ENCODE measurements around the gene MICAL2. TPM values are rescaled to one million over a fixed set of nuclear protein-coding genes. Genes with fewer than 3 reads are reported as not detected.

MICAL2 gene
- total RNA-seq, 1 experiment from 2014 or later: 62.9 TPM

- H3K27ac ChIP-seq (ENCODE audit: low read length): no peak overlapping the region
- TF ChIP-seq EZH2 (IDR thresholded peaks at IDR 0.05; ENCODE audit: low read length, unreplicated experiment) (no peak), EZH2phosphoT487 (IDR thresholded peaks at IDR 0.05; ENCODE audit: borderline replicate concordance, low read length) (no peak)
- TF ChIP-seq, protein P1, sequence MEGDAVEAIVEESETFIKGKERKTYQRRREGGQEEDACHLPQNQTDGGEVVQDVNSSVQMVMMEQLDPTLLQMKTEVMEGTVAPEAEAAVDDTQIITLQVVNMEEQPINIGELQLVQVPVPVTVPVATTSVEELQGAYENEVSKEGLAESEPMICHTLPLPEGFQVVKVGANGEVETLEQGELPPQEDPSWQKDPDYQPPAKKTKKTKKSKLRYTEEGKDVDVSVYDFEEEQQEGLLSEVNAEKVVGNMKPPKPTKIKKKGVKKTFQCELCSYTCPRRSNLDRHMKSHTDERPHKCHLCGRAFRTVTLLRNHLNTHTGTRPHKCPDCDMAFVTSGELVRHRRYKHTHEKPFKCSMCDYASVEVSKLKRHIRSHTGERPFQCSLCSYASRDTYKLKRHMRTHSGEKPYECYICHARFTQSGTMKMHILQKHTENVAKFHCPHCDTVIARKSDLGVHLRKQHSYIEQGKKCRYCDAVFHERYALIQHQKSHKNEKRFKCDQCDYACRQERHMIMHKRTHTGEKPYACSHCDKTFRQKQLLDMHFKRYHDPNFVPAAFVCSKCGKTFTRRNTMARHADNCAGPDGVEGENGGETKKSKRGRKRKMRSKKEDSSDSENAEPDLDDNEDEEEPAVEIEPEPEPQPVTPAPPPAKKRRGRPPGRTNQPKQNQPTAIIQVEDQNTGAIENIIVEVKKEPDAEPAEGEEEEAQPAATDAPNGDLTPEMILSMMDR (conservative IDR thresholded peaks at IDR 0.05; ENCODE audit: low read depth, low read length): no peak
- H3F3A ChIP-seq (ENCODE audit: low read length, unreplicated experiment): no peaks in the 10 kb centered on the region
- no TSS peak for BruUV-seq (replicated peaks)
- intact Hi-C loops (cut with micrococcal nuclease): loop anchor here (5.0 kb wide), 1 partner anchor 108 kb away; no protein-coding TSS in a partner anchor
- no peaks in the 10 kb centered on the region for H3K27me3 ChIP-seq (ENCODE audit: low read length)
- DNase-seq (no peak), ATAC-seq (no peak)
- H3K79me2 ChIP-seq (ENCODE audit: low read length): peaks cover 13% of the 10 kb centered on the region
- no peak overlapping the region for H3K4me2 ChIP-seq (ENCODE audit: low read length)
- peaks cover 12% of the 10 kb centered on the region; the same call in 1 of the 2 replicates for H3K36me3 ChIP-seq (ENCODE audit: low read depth, low read length)
- CTCF ChIA-PET: no interaction called here
- H3K9me3 ChIP-seq (ENCODE audit: low read length): no peaks in the 10 kb centered on the region
- no peak overlapping the region for H3K9ac ChIP-seq (ENCODE audit: low read length)
- H3K4me1 ChIP-seq (ENCODE audit: insufficient read depth, low read length): peaks cover 19% of the 10 kb centered on the region
- H4K20me1 ChIP-seq (ENCODE audit: low read length): no peaks in the 10 kb centered on the region
- H2AFZ ChIP-seq (ENCODE audit: low read length): no peak overlapping the region
- POLR2A ChIA-PET (ENCODE audit: unreplicated experiment): no interaction called here
- H3K9me2 ChIP-seq (replicated peaks; ENCODE audit: low read length): no peaks in the 10 kb centered on the region
- H3K4me3 ChIP-seq (ENCODE audit: low read length): no peak overlapping the region
Measured at GRCh38 chr11:12154871-12155668, 44.7 kb downstream of the MICAL2 start.

GRCh38 chr11:12155696-12156095 is 45.3 kb downstream of the MICAL2 start:
- no TSS peak for BruUV-seq (replicated peaks)
- Histone ChIP-seq H3K79me2 (ENCODE audit: low read length) (peaks cover 13% of the 10 kb centered on the region), H3K9me2 (replicated peaks; ENCODE audit: low read length) (no peaks in the 10 kb centered on the region), H3K27me3 (ENCODE audit: low read length) (no peaks in the 10 kb centered on the region), H3K9me3 (ENCODE audit: low read length) (no peaks in the 10 kb centered on the region), H3F3A (ENCODE audit: low read length, unreplicated experiment) (no peaks in the 10 kb centered on the region), H3K4me3 (ENCODE audit: low read length) (no peak overlapping the region), H3K36me3 (ENCODE audit: low read depth, low read length) (peaks cover 12% of the 10 kb centered on the region; the same call in 1 of the 2 replicates), H3K4me2 (ENCODE audit: low read length) (no peak overlapping the region), H3K9ac (ENCODE audit: low read length) (no peak overlapping the region), H2AFZ (ENCODE audit: low read length) (no peak overlapping the region), H3K4me1 (ENCODE audit: insufficient read depth, low read length) (peaks cover 21% of the 10 kb centered on the region), H4K20me1 (ENCODE audit: low read length) (no peaks in the 10 kb centered on the region), H3K27ac (ENCODE audit: low read length) (no peak overlapping the region)
- ChIA-PET CTCF (no interaction called here), POLR2A (ENCODE audit: unreplicated experiment) (no interaction called here)
- ATAC-seq (no peak), DNase-seq (no peak)
- TF ChIP-seq, protein P1 (conservative IDR thresholded peaks at IDR 0.05; ENCODE audit: low read depth, low read length): no peak
- no peak for TF ChIP-seq EZH2 (IDR thresholded peaks at IDR 0.05; ENCODE audit: low read length, unreplicated experiment)
- no peak for TF ChIP-seq EZH2phosphoT487 (IDR thresholded peaks at IDR 0.05; ENCODE audit: borderline replicate concordance, low read length)
- intact Hi-C loops (cut with micrococcal nuclease): loop anchor here (5.0 kb wide), 1 partner anchor 108 kb away; no protein-coding TSS in a partner anchor

Data from PC-3 (cell line).